Measurements from ENCODE around the gene PTPN6.

The PTPN6 gene

GRCh38 chr12:6921996-6922946 is 28.9 kb upstream of the PTPN6 start:
- DNase-seq (ENCODE audit: insufficient read length, low spot score) (no peak), FAIRE-seq (peak; percentile 80)

- DNase-seq (ENCODE audit: insufficient read length, low spot score) = no peak
- peak; percentile 47 for FAIRE-seq
These were observed 28.0 kb upstream of the PTPN6 start for GRCh38 chr12:6923003-6923732.

DNA sequence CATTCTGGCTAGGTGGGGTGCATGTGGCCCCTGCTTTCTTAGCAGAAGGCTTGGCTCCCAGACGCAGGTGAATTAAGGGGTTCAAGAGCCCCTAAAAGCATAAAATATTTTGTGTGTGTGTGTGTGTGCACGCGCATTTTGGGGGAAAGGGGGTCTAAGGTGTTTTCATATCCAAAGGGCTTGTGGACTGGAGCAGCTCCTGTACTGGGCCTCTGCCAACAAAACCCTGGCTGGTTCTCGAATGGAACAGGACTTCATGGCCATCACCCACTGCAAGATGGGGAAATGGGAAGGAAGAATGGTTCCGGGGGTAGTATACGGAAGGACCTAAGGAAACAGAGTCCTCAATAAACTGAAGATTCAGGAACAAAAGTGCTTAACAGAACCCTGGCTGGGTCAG is 27.3 kb upstream of the PTPN6 start:
- FAIRE-seq = no peak
- no peak for DNase-seq (ENCODE audit: insufficient read length, low spot score)

GRCh38 chr12:6925239-6925539 is 26.0 kb upstream of the PTPN6 start:
- DNase-seq (ENCODE audit: insufficient read length, low spot score) (no peak), FAIRE-seq (no peak)

DNA sequence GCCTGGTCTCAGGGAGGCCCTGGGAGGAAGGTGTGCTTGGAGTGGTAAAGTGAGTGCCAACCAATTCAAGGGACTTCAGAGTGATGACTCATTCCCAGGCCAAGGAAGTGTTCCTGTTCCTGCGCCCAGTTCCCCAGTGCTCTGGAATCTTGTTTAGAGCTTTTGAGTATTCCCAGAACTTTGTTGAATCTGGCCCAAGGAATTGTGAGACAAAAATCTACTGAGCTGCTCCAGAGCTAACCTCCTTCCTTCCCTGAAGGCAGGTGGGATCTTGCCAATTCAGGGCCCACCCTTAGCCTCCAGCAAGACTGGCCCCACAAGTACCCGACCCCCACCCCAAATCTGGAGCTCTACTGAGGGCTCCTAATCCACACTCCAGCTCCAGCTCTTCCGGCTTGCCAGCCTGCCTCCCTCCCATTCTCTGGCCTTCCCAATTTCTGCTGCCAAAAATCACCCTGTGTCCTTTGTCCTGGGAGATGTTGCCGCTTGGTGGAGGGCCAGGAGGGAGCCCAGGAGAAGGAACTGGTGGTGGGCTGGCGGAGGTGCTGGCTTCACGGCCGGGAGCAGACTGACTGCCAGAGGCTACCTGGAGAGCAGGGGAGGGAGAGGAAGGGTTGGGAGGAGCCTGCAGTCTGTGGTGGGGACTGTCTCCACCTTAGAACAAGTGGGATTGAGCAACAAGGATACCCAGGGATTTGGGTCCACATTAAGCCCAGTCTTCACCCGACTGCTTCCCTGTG is 25.4 kb upstream of the PTPN6 start:
- FAIRE-seq (no peak), DNase-seq (ENCODE audit: insufficient read length, low spot score) (no peak)

- FAIRE-seq = no peak
- no peak for DNase-seq (ENCODE audit: insufficient read length, low spot score)
These were observed 23.7 kb upstream of the PTPN6 start, which contains the start of gene ATN1 for GRCh38 chr12:6927379-6928021. ATN1 (plus strand) TSS chr12:6927959; CDS start chr12:6934002, 6,043 bp downstream.

DNA sequence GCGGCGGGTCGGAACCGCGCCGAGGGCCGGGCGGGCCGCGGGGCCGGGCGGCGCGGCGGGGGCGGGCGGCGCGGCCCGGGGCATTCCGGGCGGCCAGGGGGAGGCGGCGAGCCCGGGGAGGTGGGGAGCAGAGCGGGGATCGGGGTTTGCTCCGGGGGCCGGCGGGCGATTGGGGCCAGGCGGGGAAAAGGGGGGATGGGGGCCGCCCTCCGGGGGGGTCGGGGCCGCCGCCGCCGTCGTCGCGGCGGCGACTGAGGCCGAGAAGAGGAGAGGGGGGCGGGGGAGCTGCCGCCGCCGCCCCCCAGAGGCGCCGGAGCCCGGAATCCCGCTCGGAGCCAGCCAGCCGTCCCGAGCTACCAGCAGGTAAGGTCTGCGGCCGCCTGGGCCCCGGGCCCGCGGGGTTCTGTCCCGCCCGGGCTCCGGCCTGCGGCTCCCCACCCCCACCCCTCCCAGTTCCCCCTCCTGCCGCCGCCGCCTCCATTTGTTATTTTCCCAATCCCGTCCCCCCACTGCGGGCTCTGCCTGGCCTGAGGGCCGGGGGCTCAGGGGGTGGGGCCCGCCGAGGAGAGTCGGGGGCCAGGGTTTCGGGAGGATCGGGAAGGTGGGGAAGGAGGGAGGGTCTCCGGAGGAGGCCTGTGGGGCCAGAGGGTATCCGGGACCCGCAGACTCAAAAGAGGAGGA is 23.0 kb upstream of the PTPN6 start:
- no peak for DNase-seq (ENCODE audit: insufficient read length, low spot score)
- no peak for FAIRE-seq

DNA sequence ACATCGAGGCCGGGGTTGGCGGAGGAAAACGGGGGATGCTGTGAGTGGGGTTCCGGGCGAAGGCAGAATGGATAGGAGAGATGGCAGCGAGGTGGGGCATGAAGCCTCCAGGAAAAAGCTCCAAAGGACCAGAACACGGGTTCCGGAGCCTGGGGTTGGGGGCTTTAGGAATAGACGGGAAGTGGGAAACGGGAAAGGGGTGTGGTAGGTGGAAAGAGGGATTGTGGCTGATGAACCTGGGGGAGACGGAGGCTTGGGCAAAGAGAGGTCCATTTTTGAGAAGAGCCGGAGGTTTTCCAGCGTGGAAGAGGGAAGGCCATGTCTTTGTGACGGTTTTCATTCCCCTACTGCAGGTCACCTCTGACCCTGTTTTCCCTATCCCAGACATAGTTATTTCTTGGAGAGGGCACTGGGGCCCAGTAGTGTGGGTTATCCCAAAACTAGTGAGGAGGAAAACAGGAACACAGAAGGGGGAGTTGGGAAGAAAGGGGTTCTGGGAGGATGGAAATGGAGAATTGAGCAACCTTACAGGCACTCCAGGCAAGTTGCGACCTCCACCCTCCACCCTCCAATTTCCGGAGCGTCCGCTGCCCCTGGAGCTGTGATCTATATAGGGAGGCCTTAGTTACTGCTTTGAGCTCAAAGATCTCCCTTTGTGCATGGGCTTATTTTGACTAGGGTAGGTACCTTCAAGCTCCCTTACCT is 22.3 kb upstream of the PTPN6 start:
- FAIRE-seq (peak; percentile 11), DNase-seq (ENCODE audit: insufficient read length, low spot score) (no peak)

GRCh38 chr12:6929466-6930452 is 21.4 kb upstream of the PTPN6 start:
- DNase-seq (ENCODE audit: insufficient read length, low spot score) = no peak
- no peak for FAIRE-seq

GRCh38 chr12:6932766-6933165 is 18.4 kb upstream of the PTPN6 start:
- FAIRE-seq (no peak), DNase-seq (ENCODE audit: insufficient read length, low spot score) (no peak)

GRCh38 chr12:6934110-6934509 is 17.0 kb upstream of the PTPN6 start:
- FAIRE-seq = no peak
- DNase-seq (ENCODE audit: insufficient read length, low spot score) = no peak

- FAIRE-seq (no peak), DNase-seq (ENCODE audit: insufficient read length, low spot score) (no peak)
These were observed 15.6 kb upstream of the PTPN6 start for GRCh38 chr12:6935371-6936193.

GRCh38 chr12:6936194-6936635 is 14.9 kb upstream of the PTPN6 start:
- FAIRE-seq (peak; percentile 45), DNase-seq (ENCODE audit: insufficient read length, low spot score) (no peak)

GRCh38 chr12:6936636-6937480 is 14.3 kb upstream of the PTPN6 start:
- DNase-seq (ENCODE audit: insufficient read length, low spot score) = no peak
- FAIRE-seq = peak; percentile 44

DNA sequence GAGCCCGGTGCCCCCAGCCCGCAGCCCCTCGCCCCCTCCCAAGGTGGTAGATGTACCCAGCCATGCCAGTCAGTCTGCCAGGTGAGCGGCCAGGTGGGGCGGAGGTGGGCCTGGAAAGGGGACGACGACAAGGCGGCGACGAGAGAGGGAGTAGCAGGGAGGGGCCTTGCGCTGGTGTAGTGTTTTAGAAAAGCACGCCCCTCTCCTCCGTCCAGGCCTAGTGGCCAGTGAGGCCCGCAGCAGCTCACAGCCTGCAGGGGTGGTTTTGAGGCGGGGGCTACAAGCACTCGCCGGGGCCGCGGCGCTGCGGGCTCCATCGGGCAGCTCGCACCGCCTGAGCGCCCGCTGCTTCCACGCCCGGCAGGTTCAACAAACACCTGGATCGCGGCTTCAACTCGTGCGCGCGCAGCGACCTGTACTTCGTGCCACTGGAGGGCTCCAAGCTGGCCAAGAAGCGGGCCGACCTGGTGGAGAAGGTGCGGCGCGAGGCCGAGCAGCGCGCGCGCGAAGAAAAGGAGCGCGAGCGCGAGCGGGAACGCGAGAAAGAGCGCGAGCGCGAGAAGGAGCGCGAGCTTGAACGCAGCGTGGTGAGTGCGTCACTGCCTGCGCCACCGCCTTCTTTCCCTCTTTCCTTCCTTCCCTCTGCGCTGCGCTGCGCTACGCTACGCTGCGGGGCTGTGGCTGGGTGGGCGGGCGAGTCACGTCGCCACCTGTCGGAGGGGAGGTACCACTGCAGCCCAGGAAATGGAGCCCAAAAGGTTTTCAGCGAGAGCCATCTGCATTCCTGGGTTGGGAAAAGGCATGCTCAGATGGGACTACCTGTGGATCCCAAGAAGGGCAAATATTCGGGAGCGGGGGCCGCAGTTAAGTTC is 13.4 kb upstream of the PTPN6 start:
- DNase-seq (ENCODE audit: insufficient read length, low spot score) (peak; percentile 84), FAIRE-seq (peak; percentile 100)

All from GM19239 (cell line).